Anterior cingulate cortex (tissue), 58 donors: ENCODE data around the gene ARID5A.

ENCODE experiments used
- DNase-seq, 58 donors: peaks; one replicate each; lab custom pipeline; 2025; lab: John Stamatoyannopoulos, UW

ARID5A gene

DNA sequence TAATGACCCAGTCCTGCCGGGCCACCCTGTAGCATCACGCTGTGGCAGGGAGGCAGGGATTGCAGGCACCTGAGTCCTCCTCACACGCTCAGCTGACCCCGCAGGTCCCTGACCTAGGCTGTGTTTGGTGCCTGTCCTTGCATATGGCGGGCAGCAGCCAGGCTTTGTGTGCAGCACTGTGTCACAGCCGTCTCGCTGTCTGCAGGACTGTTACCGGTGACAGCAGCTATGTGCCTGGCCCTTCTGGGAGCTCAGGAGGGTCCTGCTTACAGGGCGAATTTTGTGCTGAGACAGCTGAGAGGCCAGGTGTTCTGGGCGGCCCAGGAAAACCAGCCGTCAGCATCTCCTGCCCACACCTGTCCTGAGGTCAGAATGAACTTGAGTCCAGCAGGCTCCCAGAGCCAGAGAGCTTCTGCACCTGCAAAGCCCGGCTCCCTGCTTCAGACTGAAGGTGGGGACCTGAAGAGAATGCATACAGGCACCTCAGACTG is 10.4 kb upstream of the ARID5A start:
- no peak for DNase-seq

DNA sequence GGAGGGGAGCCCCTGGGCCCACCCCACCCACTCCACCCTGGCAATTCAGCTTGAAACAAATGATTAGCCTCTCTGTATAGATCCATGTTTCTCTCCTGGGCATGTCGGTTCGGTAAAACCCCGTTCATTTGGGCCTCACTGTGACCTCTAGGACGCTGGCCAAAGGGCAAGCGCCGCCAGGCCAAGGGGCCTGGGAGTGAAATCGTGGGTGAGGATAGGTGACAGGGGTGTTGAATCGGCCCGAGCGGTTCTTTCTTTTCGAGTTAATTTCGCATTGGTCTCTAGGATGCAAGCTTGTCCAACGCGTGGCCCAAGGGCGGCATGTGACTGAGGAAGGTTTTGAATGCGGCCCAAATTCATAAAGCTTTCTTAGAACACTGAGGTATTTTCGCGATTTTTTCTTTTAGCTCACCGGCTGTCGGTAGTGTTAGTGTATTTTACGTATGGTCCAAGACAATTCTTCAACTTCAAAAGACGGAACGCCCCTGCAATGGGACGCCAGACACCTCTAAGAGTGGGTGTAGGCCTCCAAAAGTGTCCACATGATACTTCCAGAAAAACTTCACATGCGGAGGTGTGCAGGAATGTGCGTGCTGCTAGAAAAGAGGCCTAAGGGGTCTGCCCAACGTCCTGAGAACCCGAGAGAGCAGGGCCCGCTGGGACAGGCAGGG is 9.8 kb upstream of the ARID5A start:
- DNase-seq, result no peak

DNA sequence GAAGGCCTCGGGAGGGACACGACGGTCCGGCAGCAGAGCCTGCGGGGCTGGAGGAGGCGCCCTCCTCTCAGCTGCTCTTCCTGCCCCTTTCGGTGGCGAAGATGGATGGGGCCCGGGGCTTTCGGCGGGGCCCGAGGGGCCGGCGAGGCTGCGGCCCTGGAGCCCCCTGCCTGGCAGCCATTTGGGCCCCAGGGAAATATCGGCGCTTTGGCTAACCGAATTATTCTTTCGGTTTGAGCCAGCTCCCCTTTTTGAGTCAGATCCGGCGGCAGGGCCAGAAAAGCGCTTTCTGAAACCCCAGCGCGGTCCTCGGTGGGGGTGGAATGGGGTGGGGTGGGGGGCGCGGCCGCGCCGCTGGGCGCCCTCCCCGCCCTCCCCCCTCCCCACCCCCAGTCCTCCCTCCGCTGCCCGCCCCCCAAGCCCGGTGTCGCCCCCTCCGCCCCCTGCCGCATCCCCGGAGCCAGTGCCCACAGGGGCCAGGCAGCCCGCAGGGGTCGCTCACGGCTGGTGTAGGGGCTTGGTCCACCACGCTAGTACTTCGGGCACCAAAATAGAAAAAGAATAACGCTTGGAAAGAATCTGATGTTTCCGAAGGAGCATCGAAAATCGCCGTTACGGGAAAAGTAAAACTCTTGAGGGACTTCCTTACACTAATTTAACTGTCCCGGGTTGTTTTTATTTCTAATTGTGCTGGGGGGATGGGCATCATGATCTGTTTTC is 9.1 kb upstream of the ARID5A start:
- DNase-seq, result peak in 9 of 58 donors; percentile 10 to 55 (median 22)

DNA sequence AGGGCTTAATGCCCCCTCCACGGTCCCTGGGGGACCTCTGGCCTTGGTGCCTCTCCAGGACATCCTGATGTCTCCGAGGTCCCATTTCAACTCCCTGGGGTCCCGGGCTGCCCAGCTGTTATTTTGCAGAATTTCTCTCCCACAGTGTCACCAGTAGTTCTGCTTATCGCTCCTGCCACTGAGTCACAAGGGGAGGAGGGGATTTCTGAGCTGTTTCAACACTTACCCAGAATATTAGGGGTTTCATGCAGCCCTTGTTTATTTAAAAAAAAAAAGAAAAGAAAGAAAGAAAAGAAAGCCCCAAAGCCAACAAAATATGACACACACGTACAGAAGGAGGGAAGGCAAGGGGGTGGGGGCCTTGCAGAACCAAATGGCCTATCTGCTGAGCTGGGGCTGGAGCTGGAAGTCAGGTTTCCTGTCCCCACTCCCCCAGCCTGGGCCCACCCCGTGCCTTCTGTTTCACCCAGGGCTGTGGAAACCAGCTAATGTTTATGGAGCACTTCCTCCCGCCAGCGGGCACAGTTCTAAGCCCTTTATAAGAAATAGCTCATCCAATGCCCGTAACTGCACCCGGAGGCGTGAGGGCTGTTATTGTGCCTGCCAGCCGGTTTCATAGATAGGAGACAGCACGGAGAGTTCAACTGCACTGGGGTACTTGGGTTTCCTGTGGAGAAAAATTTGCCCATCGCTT is 8.4 kb upstream of the ARID5A start:
- DNase-seq, result peak in 9 of 58 donors; percentile 17 to 73 (median 37)

DNA sequence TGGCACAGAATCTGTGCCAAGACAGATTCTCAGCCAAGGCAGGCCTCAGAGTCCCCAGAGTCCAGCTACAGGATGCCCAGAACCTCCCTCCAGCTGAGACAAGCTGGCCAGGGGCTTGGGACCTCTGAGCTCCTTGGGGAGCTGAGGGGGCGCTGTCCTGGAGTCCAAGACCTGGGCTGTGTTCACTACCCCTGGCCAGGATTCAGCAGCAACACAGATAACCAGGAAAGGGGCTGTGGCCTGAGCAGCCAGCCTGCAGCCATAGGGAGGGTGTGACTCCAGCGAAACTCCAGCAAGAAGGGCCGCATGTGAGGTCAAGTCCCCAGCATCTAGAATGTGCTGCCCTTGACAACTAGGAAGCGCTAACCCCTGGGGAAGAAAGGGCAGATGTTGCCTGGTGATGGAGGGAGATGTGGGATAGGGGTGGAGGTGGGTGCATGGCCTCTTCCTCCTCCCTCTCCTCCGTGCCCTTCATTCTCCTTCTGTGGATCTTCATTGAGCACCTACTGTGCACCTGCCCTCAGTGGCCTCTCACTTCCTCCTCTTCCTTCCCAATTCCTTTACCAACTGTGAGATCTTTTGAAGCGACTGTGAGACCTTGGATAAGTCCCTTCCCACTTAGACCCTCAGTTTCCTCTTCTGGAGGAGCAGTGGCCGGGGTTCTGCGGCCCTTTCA is 7.7 kb upstream of the ARID5A start:
- no peak for DNase-seq

DNA sequence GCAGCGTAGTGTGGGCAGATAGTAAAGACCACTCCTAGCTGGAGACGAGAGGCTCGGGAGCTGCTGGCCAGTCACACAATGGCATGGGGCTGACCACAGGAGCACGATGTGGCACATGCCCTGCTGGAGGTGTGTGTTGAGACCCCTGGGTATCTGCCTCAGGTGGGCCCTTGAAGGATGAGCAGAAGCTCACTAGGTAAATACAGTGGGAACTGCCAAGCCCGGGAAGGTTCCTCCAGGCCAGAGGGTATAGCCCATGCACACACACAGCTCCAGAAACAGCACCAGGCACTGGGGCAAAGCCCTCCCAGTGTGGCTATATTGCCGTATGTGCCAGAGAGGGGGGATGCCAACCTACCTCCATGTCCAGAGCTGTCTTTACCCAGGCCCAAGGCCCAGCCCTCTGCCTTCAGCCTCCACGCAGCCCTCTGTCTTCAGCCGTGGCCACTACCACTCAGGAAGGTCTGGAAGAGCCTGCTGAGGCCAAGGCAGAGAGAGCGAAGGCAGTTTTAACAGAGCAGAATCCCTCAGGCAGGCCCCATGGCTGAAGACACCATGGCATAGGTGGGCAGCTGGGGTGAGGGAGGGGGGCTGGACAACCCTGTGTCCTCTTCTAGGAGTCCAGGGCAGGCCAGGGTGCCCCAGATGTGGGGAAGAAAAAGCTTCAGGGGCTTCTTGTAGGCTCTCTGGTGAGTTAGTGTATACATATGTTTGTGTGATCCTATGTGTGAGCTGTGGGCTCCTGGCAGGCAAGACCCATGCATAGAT is 7.0 kb upstream of the ARID5A start:
- no peak for DNase-seq

DNA sequence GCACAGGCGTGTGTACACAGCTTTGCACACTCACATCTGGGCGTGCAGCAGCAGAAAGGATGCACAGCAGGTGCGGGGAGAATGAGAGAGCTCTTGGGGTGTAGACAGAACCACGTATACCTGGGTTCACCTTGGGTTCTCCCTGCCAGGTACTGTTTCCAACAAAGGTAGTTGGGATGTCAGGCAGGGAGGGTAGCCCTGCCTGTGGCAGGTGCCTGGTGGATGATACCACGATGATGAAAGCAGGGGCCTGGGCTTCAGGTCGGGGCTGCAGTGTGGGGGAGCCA is 6.5 kb upstream of the ARID5A start:
- no peak for DNase-seq

DNA sequence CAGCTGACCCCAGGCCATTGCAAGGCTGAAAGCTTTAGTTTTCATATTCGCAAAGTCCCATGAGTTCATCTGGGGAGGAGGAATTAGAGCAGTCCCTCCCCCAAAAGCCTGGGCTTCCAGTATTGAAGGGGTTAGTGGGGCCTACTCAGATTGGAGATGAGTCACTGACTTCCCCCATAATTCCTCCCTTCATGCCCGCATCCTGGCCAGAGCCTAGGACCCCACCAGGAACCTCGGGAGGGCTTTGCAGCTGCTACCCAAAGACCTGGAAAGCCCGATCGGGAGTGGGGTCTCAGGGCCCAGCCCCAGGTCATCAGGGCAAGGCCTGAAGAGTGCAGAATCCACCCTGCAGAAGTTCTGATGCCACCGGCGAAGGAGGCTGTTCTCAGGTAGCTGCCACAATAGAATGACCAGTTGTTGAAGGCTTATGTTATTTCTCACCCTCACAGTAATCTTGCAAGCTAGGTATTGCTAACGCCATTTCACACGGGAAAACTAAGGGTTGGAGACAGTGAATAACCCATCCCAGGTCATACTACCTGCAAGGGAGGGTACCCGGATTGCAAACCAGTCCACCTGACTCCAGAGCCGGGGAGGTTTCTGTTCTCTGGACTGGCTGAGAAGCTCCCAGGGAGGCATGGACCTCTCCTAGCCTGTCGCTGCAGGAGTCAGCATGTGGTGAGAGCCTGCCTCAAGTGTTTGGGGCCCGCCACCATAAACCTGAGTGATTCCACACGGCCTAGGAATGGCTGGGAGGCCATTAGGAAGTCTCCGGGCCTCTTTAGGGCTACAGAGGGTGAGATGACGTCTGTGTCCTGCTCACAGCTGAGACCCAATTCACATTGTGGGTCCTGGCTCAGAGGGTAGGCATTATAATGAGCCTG is 5.8 kb upstream of the ARID5A start:
- DNase-seq, result no peak

DNA sequence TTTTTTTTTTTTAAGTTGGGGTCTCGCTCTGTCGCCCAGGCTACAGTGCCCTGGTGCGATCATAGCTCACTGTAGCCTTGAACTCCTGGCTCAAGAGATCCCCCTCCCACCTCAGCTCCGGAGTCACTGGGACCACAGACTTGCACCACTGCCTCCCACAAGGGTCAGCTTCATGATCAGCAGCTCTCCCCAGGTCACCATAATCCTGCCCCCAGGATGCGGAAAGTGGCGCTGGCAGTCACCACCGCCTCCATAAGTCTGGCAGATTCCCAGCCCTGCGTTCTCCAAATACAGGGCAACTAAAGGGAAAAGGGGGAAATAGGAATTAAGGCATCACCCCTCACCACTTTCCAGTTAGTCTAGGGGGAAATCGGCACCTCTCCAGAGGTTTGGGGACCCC is 5.2 kb upstream of the ARID5A start:
- no peak for DNase-seq

DNA sequence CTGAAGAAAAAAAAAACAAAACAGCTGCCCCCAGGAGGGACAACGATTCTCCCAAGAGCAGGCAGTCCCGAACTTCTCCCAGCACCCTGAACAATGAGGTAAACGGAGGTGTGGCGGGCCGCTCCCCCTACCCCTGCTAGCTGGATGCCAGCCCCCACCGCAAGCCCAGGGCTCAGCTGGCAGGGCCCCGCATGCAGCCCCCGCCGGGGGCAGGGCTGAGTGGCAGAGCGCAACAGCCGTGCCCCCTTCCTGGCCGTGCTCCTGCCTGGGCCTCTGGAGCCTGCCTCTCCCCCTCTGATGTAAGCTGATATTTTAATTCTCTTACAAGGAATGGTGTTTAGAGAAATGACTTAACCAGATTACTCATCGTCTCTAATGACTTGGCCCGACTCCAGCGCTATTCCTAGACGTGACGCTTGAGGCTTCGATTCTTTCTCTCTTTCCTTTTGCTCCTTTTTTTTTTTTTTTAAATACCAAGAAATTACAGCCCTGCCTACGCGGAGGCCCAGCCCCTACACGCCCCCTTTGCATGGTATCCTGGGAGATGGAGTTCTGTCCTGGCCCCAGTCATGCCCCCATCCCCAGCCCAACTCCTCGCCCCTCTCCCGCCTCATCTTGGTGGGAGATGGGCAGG is 4.6 kb upstream of the ARID5A start:
- DNase-seq, result peak in 48 of 58 donors; percentile 15 to 91 (median 60)

DNA sequence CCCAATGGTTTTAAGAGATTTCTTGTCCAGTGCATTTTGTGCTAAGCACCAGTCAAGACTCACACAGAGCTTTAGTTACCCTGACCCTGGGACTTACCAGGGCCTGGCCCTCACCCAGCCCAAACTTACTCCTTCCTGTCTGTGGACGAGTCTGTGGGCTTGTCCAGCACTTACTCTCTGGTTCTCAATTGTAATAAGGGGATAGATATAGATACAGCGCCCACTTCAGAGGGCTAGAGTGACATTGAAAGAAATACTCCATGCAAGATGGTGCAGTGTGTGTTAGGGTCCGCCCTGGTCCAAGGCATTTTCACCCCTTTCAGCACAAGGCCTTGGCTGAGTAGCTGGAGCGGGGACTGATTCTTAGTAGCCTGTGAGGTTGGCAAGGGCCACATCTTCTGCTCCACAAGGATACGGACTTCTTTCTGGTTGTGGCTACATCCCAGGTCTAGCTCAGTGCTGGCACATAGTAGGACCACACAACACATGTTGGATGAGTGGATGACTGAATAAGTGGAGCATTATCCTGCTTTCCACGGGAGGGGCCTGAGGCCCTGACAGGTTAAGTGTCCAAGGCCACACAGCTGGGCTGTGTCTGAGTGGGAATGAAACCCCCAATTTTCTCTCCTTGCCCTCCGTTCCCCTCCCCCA is 3.8 kb upstream of the ARID5A start:
- no peak for DNase-seq

DNA sequence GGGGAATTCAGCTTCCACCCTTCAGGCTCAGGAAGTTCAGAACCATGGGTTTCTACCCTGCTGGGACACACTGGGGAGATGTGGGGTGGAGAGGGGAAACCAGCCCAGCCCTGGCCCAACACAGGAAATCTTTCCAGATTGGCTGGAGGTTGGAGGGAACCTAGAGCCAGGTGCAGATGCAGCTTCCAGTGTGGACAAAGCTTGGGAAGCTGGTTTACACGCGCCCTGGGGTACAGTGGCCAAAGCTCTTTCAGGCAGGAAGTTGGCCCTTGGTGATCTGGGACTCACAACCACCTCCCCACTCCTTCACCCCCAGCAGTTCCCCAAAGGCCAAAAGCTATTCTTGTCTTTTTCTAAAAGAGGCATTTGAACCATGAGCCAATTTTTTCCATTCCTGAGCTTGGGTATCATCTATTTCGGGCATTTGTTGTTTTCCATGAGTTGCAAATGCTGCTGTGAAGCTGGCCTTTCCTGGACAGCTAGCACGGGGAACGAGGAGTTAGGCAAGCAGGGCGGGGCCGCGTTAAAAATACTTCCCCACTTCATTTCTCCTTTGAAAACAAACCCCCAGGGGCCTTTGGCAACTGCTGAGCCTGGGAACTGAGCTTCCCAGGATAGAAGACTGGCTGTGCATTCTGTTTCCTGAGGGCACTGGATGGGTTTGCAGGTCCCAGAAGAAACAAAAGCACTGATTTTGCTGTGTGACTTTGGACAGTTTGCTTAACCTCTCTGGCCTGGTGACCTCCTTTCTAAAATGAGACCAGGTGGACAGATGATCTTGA is 3.1 kb upstream of the ARID5A start:
- DNase-seq, result peak in 17 of 58 donors; percentile 16 to 62 (median 32)

DNA sequence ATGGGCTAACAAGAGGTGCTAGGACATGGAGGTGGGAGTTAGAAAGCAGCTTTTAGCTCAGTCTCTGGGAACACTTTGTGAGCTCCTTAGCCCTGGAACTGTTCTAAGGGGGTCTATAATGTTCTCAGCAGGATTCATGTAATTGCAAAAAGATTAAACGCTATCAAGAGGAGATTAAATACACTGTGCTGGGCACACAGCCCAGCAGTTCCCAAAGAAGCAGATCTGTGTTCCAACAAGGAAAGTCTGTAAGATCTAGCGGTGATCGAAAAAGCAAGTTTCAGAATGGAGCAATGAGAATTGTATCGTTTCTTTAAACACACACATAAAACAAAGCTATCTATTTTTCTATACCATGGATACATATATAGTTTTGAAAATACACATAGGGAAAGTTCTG is 2.4 kb upstream of the ARID5A start:
- DNase-seq, result peak in 2 of 58 donors; percentile 25 to 29

DNA sequence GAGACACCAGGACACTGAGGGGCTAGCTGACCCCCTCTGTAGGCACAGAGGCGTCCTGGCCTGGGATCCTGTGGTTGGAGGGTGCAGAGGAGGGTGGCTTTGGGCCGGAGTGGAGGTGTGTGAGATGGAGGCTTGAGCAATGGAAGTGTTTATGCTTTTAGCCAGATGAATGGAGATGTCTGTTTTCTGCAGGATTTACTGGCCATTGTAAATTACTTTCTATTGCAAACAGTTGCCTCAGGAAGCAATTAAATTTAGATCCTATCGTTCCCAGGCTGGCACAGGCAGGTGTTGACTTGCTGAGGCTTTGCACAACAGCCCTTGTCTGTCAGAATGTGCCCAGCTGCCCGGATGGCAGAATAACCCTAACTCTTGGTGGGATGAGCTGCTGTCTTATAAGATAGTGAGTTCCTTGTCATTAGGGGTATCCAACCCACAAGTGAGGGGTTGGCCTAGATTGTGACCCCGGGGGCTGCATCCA is 1.8 kb upstream of the ARID5A start:
- no peak for DNase-seq

DNA sequence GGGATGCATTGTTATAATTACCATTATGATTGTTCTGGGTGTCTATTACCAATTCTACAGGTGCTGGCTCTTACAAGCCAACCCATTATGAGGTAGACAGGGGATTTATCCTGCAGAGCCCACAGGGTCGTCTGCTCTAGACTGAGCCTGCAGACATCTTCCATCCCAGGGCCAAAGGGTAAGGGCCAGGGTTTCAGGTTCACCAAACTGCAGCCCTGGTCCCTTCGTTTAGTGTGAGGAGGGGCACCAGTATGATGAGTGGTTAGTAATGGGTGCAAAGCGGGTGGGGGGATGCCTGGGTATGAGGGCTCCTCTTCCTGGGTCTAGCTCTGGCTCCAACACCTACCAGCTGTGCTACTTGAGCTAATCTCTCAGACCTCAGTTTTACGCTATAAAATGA is 1.2 kb upstream of the ARID5A start:
- DNase-seq, result no peak

DNA sequence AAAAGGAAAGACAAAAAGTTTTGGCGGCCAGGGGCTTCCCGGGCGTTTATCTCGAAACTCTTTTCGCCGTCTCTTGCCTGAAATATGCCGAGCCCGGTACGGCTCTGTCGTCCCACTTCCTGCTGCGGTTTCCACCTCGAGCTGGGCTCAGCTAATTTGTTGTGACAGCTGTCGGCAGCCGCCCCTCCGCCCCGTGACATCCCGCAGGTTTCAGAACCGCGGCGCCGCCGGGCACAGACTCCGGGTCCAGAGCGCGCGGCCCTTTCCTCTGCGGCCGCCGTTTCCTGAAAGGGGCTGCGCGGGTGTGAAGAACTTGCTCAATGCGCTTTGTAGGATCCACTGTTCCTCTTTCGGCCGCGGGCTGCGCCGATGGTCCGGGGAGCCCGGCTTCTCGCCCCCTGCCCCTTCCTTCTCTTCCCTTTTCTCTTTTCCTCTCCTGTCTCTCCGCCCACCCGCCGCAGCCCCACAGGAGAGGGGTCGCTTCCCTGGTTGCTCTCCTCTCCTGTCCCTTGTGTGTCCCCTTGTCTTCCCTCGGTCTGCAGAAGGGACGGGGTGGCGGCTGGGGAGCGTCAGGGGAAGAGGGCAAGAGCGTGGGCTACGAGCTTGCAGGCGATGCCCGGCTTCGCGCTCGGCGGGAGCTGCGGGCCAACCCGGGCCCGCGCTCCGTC is 648 bp downstream of the ARID5A start:
- DNase-seq, result peak in 29 of 58 donors; percentile 9 to 71 (median 36)
